ENCODE results near the gene DLGAP1.
"Not testable (repeated sequence)": the region's sequence is repeated elsewhere in the genome, so short reads cannot be mapped to it uniquely, and the experiment has no call there.

Gene DLGAP1

DNA sequence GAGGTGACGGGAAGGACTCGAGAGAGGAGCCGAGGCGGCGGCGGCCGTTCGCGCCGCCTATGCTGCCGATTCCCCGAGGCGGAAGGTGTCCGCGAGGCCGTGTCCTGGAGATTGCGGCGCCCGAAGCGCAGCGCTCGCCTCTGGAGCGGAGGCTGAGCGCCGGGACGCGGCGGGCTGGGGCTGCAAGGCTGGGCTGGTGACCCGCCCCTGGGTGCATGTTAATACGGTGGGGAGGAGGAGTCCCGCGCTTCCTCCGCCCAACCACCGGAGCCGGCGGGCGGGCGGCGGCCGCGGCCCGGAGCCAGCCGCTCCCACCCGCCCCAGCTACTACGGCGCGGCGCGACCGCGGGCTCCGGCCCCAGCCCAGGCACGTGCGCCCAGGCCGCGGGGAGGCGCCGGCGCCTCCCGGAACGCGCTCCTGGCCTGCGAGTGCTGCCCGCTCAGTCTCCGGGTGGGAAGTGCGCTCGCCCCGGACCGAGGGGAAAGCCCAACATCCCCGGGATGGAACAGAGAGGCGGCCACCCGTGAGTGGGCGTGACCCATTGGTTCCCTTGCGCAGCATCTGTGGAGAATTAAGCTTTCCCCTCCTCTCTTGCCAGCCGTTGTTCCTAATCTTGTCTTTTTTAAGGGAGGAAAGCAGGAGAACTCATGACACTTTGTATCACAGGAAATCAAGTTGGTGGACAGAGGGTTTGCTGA lies at the start of gene DLGAP1:
Gene DLGAP1 (minus strand): TSS at position 195 of the 699 bp plus-strand sequence.
- H3K4me3 ChIP-seq (replicated peaks in 1 of 2; ENCODE audit: low read depth in 2 of 2, low read length in 2 of 2), result peak within 1 kb of the TSS; percentile 35 to 36

DNA sequence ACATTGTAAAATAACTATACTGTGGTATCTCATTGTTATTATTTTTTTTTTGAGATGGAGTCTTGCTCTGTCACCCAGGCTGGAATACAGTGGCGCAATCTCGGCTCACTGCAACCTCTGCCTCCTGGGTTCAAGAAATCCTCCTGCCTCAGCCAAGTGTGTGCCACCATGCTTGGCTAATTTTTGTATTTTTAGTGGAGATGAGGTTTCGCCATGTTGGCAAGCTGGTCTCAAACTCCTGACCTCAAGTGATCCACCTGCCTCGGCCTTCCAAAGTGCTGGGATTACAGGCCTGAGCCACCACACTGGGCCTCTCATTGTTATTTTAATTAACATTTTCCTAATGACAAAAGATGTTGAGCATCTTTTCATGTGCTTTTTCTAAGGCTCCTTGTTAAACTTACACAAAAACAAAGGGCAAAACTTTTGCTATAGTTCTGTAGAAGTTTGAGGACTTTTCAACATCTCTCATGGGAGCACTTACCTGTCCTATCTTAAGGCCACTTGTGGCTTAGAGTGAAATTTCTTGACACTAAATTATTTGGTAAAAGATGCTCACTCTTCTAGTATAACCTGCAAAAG lies 39.7 kb upstream of the DLGAP1 start:
- DNase-seq (ENCODE audit: low read depth in 2 of 2); H3K4me3 ChIP-seq (replicated peaks in 1 of 2; ENCODE audit: low read depth in 2 of 2, low read length in 2 of 2): not testable (repeated sequence)

More for the DNA sequence above, at the start of gene DLGAP1:
- TF ChIP-seq, protein P1, sequence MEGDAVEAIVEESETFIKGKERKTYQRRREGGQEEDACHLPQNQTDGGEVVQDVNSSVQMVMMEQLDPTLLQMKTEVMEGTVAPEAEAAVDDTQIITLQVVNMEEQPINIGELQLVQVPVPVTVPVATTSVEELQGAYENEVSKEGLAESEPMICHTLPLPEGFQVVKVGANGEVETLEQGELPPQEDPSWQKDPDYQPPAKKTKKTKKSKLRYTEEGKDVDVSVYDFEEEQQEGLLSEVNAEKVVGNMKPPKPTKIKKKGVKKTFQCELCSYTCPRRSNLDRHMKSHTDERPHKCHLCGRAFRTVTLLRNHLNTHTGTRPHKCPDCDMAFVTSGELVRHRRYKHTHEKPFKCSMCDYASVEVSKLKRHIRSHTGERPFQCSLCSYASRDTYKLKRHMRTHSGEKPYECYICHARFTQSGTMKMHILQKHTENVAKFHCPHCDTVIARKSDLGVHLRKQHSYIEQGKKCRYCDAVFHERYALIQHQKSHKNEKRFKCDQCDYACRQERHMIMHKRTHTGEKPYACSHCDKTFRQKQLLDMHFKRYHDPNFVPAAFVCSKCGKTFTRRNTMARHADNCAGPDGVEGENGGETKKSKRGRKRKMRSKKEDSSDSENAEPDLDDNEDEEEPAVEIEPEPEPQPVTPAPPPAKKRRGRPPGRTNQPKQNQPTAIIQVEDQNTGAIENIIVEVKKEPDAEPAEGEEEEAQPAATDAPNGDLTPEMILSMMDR (IDR thresholded peaks at IDR 0.05; ENCODE audit: low read depth, low read length), result no peak
- peak; percentile 22 to 32 for DNase-seq (ENCODE audit: low read depth in 2 of 2)

DNA sequence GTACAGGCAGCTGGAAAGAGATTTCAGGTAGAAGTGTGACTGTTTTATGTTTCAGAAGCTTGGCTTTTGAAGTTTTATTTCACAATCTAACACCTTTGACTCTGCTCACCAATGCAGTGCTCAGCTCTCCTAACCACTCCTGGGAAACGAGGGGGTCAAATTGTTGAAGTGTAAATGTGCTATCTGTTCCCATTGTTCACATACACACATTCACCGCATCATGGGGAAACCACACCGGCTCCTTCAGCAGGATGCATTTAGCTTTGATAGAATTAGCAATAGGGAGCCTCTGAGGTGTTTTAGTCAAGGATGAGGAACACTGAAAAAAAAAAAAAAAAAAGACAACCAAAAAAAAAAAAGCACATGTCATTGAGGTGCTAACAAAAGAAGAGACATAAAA lies 13.4 kb upstream of the DLGAP1 start:
- TF ChIP-seq, protein P1 (IDR thresholded peaks at IDR 0.05; ENCODE audit: low read depth, low read length), result no peak

DNA sequence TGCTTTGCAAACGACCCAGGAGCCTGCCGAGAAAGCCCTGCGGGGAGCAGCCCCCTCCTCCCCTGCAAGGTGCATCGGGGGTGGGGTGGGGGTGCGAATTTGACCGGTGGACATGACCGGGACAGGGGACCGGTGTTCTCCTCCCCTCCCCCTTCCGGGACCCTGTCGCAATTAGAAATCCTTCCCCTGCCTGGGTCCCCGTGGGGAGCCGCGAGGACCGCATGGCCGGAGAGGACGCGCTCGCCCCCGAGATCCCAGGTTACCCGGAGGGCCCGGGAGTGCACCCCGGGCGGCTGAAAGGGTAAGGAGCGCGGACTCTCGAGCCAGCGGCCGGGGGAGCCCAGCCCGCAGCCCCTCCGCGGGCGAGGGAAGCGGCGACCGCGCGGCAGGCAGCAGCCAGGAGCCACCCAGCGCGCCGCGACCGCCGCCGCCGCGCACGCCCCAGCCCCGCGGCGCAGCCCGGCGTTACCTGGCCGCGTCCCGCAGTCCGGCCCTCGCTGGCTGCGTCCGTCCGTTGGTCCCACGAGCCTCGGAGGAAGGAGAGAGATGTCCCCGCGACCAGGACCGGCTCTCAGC lies 482 bp downstream of the DLGAP1 start:
- no peak for DNase-seq (ENCODE audit: low read depth in 2 of 2)
- peak overlapping the region; percentile 35 to 36 for H3K4me3 ChIP-seq (replicated peaks in 1 of 2; ENCODE audit: low read depth in 2 of 2, low read length in 2 of 2)
- TF ChIP-seq, protein P1 (IDR thresholded peaks at IDR 0.05; ENCODE audit: low read depth, low read length), result no peak

More for the DNA sequence above, 13.4 kb upstream of the DLGAP1 start:
- H3K4me3 ChIP-seq (replicated peaks in 1 of 2; ENCODE audit: low read depth in 2 of 2, low read length in 2 of 2), result no peak overlapping the region
- no peak for DNase-seq (ENCODE audit: low read depth in 2 of 2)

DNA sequence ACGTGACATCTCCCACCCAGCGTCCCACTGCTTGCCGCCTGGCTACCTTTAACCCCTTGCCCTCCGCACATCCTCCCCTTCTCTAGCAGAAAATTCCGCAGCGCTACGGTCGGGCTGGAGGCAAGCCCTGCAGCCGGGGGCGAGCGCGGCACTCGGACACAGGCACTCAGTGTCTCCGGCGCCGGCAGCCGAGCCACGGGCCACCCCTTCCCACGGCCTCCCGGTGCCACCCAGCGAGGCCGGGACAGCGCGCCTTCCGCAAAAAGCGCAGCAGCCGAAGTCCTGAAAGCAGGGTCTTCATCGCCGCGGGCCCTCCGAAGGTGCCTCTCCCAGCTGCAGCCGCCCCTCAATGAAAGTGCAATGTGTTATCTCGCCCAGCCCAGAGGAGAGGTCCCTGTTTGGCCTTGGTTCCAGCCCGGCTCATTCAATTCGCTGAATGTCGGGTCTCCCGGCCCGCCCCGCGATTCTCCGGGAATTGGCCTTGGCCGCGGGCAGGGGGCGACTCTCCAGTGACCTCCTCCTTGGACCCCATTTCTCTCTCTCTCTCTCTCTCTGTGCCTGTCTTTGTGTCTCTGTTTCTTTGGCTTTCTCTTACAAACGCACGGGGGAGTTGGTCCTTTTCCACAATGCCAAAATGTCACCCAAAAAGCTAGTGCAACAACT lies 1.1 kb downstream of the DLGAP1 start:
- peak overlapping the region; percentile 30 to 35 for H3K4me3 ChIP-seq (replicated peaks in 1 of 2; ENCODE audit: low read depth in 2 of 2, low read length in 2 of 2)
- TF ChIP-seq, protein P1 (IDR thresholded peaks at IDR 0.05; ENCODE audit: low read depth, low read length), result no peak
- DNase-seq (ENCODE audit: low read depth in 2 of 2), result no peak

DNA sequence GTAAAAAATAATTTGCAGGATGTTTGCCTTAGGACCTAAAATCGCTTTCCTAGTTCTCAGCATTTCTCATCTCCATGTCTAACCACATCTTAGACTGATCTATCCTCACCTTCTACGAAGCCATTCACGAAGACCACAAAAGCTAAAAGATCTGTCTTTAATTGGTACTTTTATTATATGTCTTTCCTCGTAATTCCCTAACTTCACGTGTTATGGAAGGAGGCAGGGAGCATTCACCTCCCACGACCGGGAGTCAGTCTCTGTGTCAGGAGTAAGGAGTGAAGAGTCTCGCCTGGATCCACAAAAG lies 1.6 kb downstream of the DLGAP1 start:
- peak overlapping the region in 1 of 2 donors; percentile 35 for H3K4me3 ChIP-seq (replicated peaks in 1 of 2; ENCODE audit: low read depth in 2 of 2, low read length in 2 of 2)
- no peak for DNase-seq (ENCODE audit: low read depth in 2 of 2)
- TF ChIP-seq, protein P1 (IDR thresholded peaks at IDR 0.05; ENCODE audit: low read depth, low read length), result no peak

DNA sequence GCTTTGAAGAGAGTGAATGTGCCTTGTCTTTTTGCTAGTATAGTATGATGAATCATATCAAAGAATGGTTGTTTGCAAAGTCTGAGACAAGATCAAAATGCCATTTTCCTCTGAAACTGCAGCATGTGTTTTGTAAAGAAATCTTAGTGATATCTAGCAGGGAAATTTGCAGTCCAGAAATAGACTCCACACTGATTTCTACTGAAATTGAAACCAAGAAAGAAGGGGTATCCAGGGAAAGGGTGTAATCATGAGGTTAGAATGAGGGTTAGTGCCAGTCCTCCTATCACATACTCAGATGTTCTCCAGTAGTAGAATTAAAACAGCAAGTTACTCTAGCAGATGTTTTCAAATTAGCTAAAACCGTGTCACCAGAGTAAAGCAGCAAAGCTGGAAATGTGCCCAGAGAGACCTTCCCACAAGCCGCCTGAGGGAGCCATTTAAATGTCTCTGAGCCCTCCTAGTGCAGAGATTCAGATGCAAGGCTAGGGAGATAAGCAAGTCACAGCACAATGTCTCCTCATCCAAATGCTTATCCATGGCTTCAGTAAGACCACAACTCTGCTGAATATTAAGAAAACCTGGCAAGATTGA lies 4.9 kb downstream of the DLGAP1 start:
- DNase-seq (ENCODE audit: low read depth in 2 of 2), result no peak
- TF ChIP-seq, protein P1 (IDR thresholded peaks at IDR 0.05; ENCODE audit: low read depth, low read length), result no peak
- no peak overlapping the region for H3K4me3 ChIP-seq (replicated peaks in 1 of 2; ENCODE audit: low read depth in 2 of 2, low read length in 2 of 2)
